Cardiac muscle cell (in vitro differentiated cells and primary cell): ENCODE results near the gene LRRC3B. TPM values are rescaled to one million over a fixed set of nuclear protein-coding genes. Genes with fewer than 3 reads are reported as not detected.

Source experiments
- DNase-seq, 2 donors: peaks; one replicate each; pipeline versions ENCODE4 v3.0.0 to v3.0.0-alpha.2; 2010 to 2017; ENCODE audit warnings: low read depth in 1 of 2, low spot score in 1 of 2
- H3K27ac ChIP-seq: fragments of 200-600 bp; sonication (generic); 2 replicates; pipeline ENCODE4 v1.5.1; 2016
- H3K27me3 ChIP-seq: fragments of 200-600 bp; sonication (generic); 2 replicates; pipeline ENCODE4 v1.6.0; 2016; ENCODE audit warnings: control low read depth
- H3K36me3 ChIP-seq: fragments of 200-600 bp; sonication (generic); 2 replicates; pipeline ENCODE4 v1.5.1; 2016; ENCODE audit warnings: control low read depth
- H3K4me1 ChIP-seq: fragments of 200-600 bp; sonication (generic); 2 replicates; pipeline ENCODE4 v1.8.1; 2017; ENCODE audit warnings: low read depth, mild to moderate bottlenecking, mixed run types
- H3K4me3 ChIP-seq: fragments of 200-600 bp; sonication (generic); 2 replicates; pipeline ENCODE4 v1.5.1; 2016; ENCODE audit warnings: mild to moderate bottlenecking
- H3K9me3 ChIP-seq: fragments of 200-600 bp; sonication (generic); 2 replicates; pipeline ENCODE4 v1.5.1; 2017; ENCODE audit warnings: low read depth, mild to moderate bottlenecking, control low read depth
- polyA plus RNA-seq: library from polyadenylated mRNA; unstranded; fragments of >200 nt; fragmentation: Nextera tagmentation; extraction: Ambion mirVana; gene quantifications from 2 replicates; pipeline ENCODE4 v1.2.1, GENCODE V29; 2016
- total RNA-seq: library from RNA; depleted of rRNA; stranded (reverse); fragments of >200 nt; gene quantifications from 2 replicates; pipeline ENCODE4 v1.2.3, GENCODE V29; 2016
- TF ChIP-seq, protein P1 (sequence below): IDR thresholded peaks from 2 replicates; pipeline ENCODE4 v1.5.1; 2012; ENCODE audit warnings: low read depth, mild to moderate bottlenecking, low read length

The LRRC3B gene
- total and polyA plus RNA-seq, 2 experiments from 2014 or later: 0.09 TPM; not detected in 1

- no peaks in the 10 kb centered on the region for H3K36me3 ChIP-seq
- H3K27ac ChIP-seq: no peak overlapping the region
- TF ChIP-seq, protein P1, sequence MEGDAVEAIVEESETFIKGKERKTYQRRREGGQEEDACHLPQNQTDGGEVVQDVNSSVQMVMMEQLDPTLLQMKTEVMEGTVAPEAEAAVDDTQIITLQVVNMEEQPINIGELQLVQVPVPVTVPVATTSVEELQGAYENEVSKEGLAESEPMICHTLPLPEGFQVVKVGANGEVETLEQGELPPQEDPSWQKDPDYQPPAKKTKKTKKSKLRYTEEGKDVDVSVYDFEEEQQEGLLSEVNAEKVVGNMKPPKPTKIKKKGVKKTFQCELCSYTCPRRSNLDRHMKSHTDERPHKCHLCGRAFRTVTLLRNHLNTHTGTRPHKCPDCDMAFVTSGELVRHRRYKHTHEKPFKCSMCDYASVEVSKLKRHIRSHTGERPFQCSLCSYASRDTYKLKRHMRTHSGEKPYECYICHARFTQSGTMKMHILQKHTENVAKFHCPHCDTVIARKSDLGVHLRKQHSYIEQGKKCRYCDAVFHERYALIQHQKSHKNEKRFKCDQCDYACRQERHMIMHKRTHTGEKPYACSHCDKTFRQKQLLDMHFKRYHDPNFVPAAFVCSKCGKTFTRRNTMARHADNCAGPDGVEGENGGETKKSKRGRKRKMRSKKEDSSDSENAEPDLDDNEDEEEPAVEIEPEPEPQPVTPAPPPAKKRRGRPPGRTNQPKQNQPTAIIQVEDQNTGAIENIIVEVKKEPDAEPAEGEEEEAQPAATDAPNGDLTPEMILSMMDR: no peak
- no peak overlapping the region for H3K4me3 ChIP-seq
- no peak for DNase-seq
- no peaks in the 10 kb centered on the region for H3K4me1 ChIP-seq
- H3K27me3 ChIP-seq: no peaks in the 10 kb centered on the region
- H3K9me3 ChIP-seq: no peaks in the 10 kb centered on the region
Observed at GRCh38 chr3:26682406-26682805, 59.8 kb downstream of the LRRC3B start.

DNA sequence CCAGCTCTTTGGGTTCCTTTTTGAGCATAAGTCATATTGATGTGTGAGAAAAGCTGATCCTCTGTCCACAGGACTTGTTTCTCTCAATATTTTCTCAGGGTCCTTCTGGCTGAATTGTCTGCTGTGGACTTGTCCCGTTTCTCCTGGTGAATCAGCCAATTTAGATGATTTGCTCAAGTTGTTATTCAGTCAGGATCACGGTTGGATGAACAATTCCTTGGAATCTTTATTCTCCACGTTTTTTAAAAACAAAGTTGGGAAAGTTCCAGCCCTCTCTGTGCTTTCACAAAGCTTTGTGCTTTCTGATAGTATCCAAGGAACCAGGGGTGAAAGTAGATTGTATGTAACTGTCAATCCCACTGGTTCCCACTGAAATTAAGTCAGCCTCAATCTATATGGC, 61.3 kb downstream of the LRRC3B start:
- Histone ChIP-seq H3K36me3 (no peaks in the 10 kb centered on the region), H3K4me3 (no peak overlapping the region), H3K27ac (no peak overlapping the region), H3K9me3 (no peaks in the 10 kb centered on the region), H3K27me3 (no peaks in the 10 kb centered on the region), H3K4me1 (no peaks in the 10 kb centered on the region)
- no peak for DNase-seq
- TF ChIP-seq, protein P1: no peak

DNA sequence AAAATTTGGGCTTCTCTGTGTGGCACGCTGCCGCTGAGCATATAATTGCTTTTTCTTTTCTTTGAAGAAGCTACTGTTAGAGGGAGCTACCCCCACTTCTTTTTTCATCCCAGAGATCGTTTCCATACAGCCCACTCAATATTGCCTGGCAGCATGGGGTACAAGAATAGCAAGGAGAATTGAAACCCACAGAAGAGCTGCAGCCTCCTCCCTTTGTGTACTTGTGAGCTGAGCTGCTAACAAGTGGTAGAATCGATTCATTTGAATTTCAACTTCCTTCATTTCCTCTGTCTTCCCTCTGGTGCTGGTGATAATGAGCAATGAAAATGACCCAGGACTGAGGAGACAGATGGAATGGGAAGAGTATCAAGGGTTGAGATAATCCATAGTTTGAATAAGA, 64.9 kb downstream of the LRRC3B start:
- Histone ChIP-seq H3K9me3 (no peaks in the 10 kb centered on the region), H3K4me3 (no peak overlapping the region), H3K27ac (no peak overlapping the region), H3K27me3 (no peaks in the 10 kb centered on the region), H3K4me1 (no peaks in the 10 kb centered on the region), H3K36me3 (no peaks in the 10 kb centered on the region)
- DNase-seq: no peak
- TF ChIP-seq, protein P1: no peak

GRCh38 chr3:26699553-26699952, 77.0 kb downstream of the LRRC3B start:
- DNase-seq: no peak
- no peak overlapping the region for H3K27ac ChIP-seq
- H3K27me3 ChIP-seq: no peaks in the 10 kb centered on the region
- H3K36me3 ChIP-seq: no peaks in the 10 kb centered on the region
- H3K4me3 ChIP-seq: no peak overlapping the region
- H3K4me1 ChIP-seq: no peaks in the 10 kb centered on the region
- TF ChIP-seq, protein P1: no peak
- no peaks in the 10 kb centered on the region for H3K9me3 ChIP-seq

GRCh38 chr3:26703519-26703918, 80.9 kb downstream of the LRRC3B start:
- Histone ChIP-seq H3K4me3 (no peak overlapping the region), H3K27ac (no peak overlapping the region), H3K9me3 (no peaks in the 10 kb centered on the region), H3K36me3 (no peaks in the 10 kb centered on the region), H3K27me3 (no peaks in the 10 kb centered on the region), H3K4me1 (no peaks in the 10 kb centered on the region)
- TF ChIP-seq, protein P1: no peak
- no peak for DNase-seq

- Histone ChIP-seq H3K9me3 (no peaks in the 10 kb centered on the region), H3K27ac (no peak overlapping the region), H3K4me1 (no peaks in the 10 kb centered on the region), H3K27me3 (no peaks in the 10 kb centered on the region), H3K36me3 (no peaks in the 10 kb centered on the region), H3K4me3 (no peak overlapping the region)
- TF ChIP-seq, protein P1: no peak
- DNase-seq: no peak
Observed at GRCh38 chr3:26704736-26705135, 82.2 kb downstream of the LRRC3B start.
